Measurements from ENCODE around the gene ROS1.

- TF ChIP-seq REST (IDR thresholded peaks at IDR 0.05; ENCODE audit: insufficient read depth in 1 of 2, low read depth in 2 of 2, low read length in 2 of 2) (no peak), TAF1 (IDR thresholded peaks at IDR 0.05; ENCODE audit: borderline replicate concordance, insufficient read depth, low read length) (no peak), POLR2AphosphoS5 (IDR thresholded peaks at IDR 0.05; ENCODE audit: low read depth, low read length) (no peak), SIN3A (IDR thresholded peaks at IDR 0.05; ENCODE audit: borderline replicate concordance, insufficient read depth, low read length) (no peak), FOXP2 (optimal IDR thresholded peaks at IDR 0.05; ENCODE audit: borderline replicate concordance, extremely low read depth, extremely low read length, insufficient read depth) (no peak)
These were observed 137.5 kb downstream of the ROS1 start for GRCh38 chr6:117288083-117288715.

Measured in PFSK-1 (cell line).